Smooth muscle cell of the brain vasculature (primary cell): Measurements from ENCODE around the gene BEAN1.

ENCODE experiments used
- DNase-seq: peaks from one replicate; pipeline ENCODE4 v3.0.0-alpha.2; 2012; ENCODE audit warnings: low read depth, low spot score

BEAN1 gene

GRCh38 chr16:66395806-66396555, 31.1 kb upstream of the BEAN1 start:
- no peak for DNase-seq

- no peak for DNase-seq
These were observed 29.2 kb upstream of the BEAN1 start for GRCh38 chr16:66397736-66398433.

- DNase-seq: no peak
These were observed 28.1 kb upstream of the BEAN1 start for GRCh38 chr16:66399031-66399430.

- no peak for DNase-seq
These were observed 27.2 kb upstream of the BEAN1 start for GRCh38 chr16:66399930-66400329.

GRCh38 chr16:66400503-66401380, 26.4 kb upstream of the BEAN1 start:
- DNase-seq: no peak

- no peak for DNase-seq
These were observed 25.5 kb upstream of the BEAN1 start for GRCh38 chr16:66401610-66402009.

GRCh38 chr16:66402166-66402565, 24.9 kb upstream of the BEAN1 start:
- no peak for DNase-seq

- DNase-seq: no peak
These were observed 24.4 kb upstream of the BEAN1 start for GRCh38 chr16:66402591-66403230.

GRCh38 chr16:66403531-66404145, 23.5 kb upstream of the BEAN1 start:
- DNase-seq: no peak

- no peak for DNase-seq
These were observed 21.9 kb upstream of the BEAN1 start for GRCh38 chr16:66405057-66405783.

GRCh38 chr16:66406534-66407221, 20.4 kb upstream of the BEAN1 start:
- no peak for DNase-seq

GRCh38 chr16:66408163-66409048, 18.7 kb upstream of the BEAN1 start:
- peak; percentile 45 for DNase-seq

- no peak for DNase-seq
These were observed 17.9 kb upstream of the BEAN1 start for GRCh38 chr16:66409156-66409555.

GRCh38 chr16:66412182-66412581, 14.9 kb upstream of the BEAN1 start:
- DNase-seq: no peak

GRCh38 chr16:66414891-66415290, 12.2 kb upstream of the BEAN1 start:
- DNase-seq: no peak

- DNase-seq: no peak
These were observed 11.0 kb upstream of the BEAN1 start for GRCh38 chr16:66416136-66416535.

GRCh38 chr16:66416939-66417700, 10.0 kb upstream of the BEAN1 start:
- no peak for DNase-seq
